Neural progenitor cell (in vitro differentiated cells): ENCODE data around the gene RUNX3.

Source experiments
- EZH2 ChIP-seq: fragments of 200-600 bp; sonication (generic); IDR thresholded peaks from 2 replicates; pipeline ENCODE4 v1.6.1; 2017; ENCODE audit warnings: antibody characterized with exemption, mild to moderate bottlenecking, moderate library complexity
- TF ChIP-seq, protein P1 (sequence below): fragments of 200-600 bp; sonication (generic); IDR thresholded peaks from 2 replicates; pipeline ENCODE4 v1.5.1; 2017; ENCODE audit warnings: antibody characterized with exemption, mild to moderate bottlenecking

DNA sequence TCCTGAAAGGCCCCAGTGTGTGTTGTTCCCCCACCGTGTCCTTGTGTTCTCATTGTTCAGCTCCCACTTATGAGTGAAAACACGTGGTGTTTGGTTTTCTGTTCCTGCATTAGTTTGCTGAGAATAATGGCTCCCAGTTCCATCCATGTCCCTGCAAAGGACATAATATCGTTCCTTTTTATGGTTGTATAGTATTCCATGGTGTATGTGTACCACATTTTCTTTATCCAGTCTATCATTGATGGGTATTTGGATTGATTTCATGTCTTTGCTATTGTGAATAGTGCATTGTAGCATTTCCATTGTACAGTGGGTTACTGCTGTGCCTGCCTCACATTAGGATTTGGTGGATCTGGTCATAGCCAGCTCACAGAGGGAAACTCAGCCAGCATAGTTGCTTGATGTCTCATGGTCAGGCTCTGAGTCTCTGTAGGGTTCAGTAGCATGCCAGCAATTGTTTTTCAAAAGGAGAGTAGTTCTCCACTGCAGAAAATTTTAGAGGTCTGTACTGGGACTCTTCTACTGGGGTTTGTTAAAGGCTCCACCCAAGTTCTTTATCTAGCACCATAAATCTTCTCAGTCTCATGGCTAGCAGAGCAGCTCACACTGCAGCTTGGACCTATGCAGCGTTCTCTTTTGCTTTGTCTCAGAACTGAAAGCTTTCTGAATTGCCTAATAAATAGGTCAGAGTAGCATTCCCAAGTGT lies 41.0 kb downstream of the RUNX3 start:
- no peak for TF ChIP-seq EZH2
- TF ChIP-seq, protein P1, sequence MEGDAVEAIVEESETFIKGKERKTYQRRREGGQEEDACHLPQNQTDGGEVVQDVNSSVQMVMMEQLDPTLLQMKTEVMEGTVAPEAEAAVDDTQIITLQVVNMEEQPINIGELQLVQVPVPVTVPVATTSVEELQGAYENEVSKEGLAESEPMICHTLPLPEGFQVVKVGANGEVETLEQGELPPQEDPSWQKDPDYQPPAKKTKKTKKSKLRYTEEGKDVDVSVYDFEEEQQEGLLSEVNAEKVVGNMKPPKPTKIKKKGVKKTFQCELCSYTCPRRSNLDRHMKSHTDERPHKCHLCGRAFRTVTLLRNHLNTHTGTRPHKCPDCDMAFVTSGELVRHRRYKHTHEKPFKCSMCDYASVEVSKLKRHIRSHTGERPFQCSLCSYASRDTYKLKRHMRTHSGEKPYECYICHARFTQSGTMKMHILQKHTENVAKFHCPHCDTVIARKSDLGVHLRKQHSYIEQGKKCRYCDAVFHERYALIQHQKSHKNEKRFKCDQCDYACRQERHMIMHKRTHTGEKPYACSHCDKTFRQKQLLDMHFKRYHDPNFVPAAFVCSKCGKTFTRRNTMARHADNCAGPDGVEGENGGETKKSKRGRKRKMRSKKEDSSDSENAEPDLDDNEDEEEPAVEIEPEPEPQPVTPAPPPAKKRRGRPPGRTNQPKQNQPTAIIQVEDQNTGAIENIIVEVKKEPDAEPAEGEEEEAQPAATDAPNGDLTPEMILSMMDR: no peak
